NCI-H510A treated with DMSO at 0.1 percent for 48 hours (cell line): ENCODE data around the gene LANCL3.
A peak's percentile ranks its signal among the peaks of the same experiment; 100 is the strongest.

Source experiments
- DNase-seq: peaks from one replicate; lab custom pipeline; 2025; lab: John Stamatoyannopoulos, UW

LANCL3 gene

DNA sequence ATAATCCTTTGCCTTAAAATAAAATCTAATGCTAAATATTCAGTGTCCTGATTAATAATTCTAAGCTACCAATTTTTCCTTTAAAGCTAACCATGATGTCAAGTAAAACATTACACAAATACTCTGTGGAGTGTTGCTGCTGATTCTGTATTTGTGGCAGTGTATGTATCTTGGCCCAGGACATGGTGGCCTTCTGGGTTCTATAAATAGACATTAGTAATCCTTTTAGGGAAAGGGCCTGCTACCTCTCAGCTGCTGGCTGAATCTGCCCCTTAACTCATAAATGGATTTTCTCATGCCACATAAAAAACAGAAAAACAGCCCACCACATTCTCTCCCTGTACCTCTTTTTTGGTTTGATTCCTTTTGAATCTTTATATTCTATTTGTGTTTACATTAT lies 113.0 kb downstream of the LANCL3 start:
- no peak for DNase-seq

DNA sequence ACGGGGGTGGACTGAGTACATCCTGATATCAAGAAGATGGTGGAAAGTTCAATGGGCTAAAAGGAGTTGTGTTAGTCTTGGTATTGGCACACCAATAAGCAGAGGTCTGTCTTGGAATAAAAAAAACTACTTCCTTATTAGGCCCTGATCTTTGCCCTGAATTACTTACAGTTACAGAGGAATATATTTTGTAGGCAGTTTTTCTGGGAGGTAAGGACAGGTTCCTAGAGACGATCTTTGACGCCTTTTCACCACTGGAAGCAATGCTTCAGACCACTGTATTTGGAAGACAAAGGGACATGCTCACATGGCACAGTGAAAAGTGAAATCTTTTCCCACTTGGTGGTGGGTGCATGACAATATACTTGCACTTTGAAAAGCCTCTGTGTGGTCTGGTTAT lies 113.5 kb downstream of the LANCL3 start:
- no peak for DNase-seq

DNA sequence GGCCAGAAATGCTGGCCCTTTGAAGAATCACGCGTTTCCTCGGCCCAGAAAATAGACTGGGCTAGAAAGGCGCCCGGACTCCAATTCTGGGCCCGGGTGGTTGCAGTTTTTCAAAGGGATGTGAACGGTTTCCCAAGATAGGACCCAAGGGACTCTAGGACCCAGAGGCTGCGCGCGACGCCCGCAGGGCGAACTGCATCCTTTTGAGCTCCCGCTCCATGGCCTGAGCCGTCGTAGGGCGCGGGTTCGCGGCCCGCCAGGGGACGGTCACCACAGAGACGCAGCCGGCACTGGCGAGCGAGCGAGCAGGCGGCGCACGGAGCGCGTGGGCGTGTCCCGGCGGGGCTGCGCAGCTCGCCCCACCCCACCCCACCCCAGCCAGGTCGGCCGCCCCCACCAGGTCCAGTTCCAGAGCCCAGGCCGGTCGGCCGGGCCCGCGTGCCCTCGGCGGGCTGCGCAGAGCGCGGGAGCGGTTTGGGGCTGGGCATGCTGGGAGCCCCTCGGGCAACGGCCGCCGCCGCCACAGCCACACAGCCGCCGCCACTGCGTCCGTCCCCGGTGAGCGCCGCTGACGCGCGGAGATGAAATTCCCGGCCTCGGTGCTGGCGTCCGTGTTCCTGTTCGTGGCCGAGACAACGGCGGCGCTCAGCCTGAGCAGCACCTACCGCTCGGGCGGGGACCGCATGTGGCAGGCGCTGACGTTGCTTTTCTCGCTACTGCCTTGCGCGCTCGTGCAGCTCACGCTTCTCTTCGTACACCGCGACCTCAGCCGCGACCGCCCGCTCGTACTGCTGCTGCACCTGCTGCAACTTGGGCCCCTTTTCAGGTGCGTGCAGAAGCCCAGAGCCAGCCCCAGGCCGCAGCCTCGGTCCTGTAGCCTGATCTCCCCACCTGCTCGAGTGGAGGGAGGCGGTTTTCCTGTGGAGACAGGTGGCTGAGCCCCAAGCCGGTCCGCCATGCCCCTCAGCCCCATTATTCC lies 114.2 kb downstream of the LANCL3 start, which contains the start of gene XK:
XK (plus strand) TSS at position 411 of the 979 bp plus-strand sequence; CDS start at position 582, 171 bp downstream.
- DNase-seq: peak; percentile 46

DNA sequence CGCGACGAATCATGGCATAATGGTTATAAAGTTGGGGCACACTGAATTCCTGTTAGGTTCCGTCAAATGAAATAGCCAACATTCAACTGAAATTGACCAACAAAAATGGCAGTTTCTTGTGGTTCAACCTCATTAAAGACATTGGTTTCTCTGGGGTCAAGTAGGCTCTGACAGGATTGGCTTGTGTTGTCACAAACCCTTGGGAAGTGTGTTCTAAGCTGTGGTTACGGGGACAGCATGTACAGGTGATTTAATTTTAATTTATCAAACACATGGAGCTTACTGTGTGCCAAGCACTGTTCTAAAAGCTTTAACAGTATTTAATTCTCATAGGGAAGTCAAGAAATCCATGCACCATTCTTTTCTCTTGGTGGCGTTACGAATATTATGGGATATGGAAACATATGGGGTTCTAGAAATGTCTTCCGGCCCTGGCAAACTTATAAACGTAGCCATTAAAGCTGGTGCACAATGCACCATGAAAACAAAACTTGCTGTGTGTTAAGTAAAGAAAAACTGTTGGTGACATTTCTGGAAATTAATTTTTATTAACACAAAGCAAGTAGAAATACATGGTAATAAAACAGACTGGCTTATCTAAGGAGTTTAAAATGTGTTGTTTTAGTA lies 115.0 kb downstream of the LANCL3 start:
- peak; percentile 46 for DNase-seq

DNA sequence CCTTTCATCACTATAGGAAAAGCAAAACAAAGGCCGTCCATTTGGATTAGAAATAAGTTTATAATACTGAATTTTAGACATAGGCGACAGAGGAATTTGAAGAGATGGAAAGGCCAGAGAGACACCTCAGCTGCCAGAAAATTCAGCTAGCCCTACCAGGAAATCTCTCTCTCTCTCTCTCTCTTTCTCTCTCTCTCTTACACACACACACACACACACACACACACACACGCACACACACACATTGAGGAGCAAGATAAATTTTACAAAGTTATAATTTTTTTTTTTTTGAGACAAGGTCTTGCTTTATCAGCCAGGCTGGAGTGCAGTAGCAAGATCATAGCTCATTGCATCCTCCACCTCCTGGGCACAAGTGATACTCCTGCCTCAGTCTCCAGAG lies 115.5 kb downstream of the LANCL3 start:
- DNase-seq: no peak

DNA sequence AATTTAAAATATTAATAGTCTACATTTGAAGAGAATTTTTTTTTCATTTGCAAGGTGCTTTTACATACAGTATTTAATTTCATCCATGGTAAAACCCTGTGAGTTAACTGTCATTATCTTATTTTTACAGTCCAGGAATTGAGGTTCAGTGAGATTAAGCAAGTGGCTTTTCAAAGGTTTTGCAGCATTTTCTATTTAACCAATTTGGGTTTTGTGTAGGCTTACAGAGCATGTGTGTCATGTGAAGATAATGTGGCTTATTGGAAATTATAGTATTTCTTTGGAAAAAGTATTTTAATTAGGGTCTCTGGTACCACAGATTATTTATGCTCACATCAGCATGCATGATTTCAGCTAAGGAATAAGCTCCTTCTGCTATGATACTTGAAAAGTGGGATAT lies 118.7 kb downstream of the LANCL3 start:
- no peak for DNase-seq

DNA sequence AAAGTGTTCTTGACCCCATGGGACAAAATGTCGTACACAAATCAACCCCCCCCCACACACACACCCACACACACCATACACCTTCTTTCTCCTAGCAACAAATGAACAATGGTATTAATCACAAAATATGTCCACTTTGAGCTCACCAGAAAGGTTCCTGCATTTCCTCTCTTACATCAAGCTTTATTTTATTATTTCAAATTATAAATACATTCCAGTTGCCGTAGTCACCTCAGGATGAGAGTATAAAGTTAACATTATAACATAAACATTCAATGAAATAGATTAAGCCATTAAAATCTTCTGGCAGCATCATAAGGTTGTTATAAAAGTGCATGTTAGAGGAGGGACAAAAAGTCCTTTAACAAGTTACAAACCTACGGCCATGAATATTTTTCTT lies 121.5 kb downstream of the LANCL3 start:
- no peak for DNase-seq

DNA sequence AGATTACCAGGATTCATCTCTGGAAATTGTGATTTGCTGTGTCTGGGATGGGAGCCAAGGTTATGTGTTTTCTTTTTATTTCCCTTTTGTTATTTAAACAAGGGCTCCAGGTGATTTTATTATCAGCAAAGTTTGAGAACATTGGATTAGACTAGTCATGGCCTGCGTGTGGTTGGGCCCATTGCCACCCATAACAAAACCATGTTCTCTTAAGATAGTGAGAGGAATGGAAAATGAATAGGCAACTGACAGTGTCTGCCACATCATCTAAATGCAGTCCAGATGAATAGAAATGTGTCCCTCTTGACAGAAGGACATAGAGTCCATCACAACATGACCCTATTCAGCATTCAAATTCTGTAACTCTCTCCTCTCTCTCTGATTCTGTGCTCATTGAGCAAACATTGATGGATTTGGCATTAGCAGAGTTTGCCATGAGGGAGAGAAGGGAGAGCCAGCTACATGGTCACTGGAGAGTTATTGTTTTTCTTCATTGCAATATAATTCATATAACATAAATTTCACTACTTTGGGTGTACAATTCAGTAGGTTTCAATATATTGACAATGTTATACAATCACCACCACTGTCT lies 125.8 kb downstream of the LANCL3 start:
- no peak for DNase-seq

DNA sequence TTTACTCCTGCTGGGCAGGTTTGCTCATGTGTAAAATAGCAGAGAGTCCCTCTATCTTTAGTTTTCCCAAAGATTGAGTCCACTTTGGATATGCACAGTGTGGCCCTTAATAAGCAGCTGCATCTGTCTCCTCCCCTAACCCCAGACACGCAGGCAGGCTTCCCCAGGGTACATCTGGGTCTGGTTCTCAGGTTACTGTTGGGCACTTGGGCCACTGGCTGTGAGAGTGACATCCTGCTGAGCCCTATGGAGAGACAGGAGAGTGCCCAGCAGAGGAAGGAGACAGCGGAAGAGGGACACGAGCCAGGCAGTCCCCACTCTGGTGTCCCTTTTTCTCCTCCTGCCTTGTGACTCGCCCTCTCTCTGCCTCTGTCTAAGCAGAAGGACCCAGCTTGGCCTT lies 130.1 kb downstream of the LANCL3 start:
- DNase-seq: peak; percentile 70

DNA sequence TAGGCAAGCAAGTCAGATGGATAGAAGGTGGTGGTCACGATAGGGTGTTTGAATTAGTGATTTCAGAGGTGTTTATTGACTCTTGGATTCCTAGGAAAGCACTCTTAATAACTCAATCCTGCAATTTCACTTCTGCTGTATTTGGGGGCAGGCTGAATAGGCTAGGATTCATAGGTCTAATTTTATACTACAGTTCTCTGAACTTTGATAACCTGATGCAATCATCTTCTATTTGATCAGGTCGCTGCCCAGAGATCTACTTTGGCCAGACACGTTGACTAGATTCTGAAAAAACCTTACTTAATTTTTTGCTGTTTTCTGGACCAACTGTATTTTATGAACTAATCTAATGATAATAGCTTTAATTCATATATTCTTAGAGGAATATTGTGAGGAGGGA lies 140.5 kb downstream of the LANCL3 start:
- DNase-seq: no peak

DNA sequence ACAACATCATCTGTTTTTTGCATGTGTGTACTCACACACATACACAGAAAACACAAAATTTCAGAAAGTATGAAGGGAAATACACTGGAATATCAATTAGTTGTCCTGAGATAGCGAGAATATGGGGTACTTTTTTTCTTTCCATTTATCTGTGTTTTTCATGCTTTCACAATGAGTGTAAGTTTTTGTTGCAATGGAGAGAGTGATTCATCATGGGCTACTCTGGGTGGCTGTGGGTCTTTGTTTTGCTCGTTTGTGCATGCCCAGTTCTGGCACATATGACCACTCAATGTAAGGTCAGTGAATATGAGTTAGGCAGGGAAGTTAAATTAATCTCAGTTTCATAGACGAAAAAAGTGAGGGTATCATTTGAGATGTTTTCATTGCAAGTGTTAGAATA lies 141.0 kb downstream of the LANCL3 start:
- no peak for DNase-seq

DNA sequence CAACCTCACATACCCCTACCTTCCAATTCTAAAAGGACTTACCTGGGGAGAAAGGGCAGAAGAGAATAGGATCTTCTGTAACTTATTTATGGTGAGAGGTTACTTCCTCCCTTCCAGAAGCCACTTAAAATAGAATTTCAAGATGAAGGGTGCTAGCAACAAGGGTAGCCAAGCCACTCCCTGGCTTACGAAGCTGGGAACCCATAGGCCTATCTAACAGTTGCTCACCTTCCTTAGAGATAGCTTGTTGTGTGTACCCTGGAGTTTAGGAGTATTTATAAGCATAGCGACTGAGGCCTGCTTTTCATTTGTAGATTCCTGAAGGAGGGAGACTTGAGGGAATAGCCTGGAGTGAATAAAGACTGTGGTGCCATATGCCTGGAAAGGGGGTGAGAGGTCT lies 143.0 kb downstream of the LANCL3 start:
- DNase-seq: no peak

DNA sequence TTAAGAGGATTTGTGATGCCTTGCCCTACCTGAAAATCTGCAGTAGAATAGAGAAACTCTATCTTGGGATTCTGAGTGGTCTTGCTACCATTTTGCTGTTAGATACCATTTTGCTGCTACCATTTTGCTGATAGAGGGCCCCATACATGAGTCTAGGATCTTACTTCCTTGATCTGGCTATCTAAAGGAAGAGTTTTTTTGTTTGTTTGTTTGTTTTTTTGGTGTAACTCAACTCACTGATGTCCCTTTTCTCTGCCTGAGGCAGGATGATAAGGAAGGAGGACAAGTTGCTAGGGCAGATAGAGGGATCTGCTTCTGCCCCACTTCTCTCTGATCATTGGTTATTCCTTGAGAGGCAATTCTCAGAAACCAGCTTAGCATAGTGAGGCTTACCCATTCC lies 145.1 kb downstream of the LANCL3 start:
- DNase-seq: no peak

DNA sequence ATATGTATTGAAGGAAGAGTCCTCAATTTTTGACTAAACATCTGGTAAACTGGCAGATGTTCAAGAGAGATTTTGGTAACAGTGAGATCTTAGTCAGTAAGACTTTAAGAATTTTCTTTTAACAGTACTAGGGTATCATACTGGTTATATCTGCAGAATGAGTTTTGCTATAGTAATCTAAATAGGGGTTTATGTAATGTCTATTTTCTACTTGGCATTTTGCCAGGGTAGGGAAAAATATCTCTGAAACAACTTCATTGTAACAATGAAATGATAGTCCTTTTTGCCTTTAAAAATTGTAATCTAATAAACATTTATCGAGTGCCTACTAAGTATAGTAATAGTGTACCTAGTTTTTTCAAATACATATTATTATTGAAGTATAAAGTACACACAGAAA lies 146.2 kb downstream of the LANCL3 start:
- no peak for DNase-seq

DNA sequence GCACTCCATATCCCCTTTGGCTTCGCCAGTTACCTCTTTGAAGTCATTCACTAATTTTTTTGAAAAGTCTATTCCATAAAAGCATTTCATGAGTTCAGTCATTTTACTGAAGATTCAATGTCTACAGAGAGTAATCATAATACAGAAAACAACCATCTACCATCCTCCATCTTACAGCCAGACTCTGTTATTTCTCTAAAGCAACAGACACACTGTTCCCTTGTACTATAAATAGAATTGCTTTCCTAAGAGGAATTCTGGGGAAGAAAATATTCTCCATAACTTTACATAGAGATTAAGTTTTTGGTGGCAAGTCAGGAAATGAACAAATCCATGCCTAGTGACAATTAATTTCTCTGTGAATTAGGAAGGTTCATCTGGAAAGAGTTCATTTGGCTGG lies 151.1 kb downstream of the LANCL3 start:
- DNase-seq: no peak

DNA sequence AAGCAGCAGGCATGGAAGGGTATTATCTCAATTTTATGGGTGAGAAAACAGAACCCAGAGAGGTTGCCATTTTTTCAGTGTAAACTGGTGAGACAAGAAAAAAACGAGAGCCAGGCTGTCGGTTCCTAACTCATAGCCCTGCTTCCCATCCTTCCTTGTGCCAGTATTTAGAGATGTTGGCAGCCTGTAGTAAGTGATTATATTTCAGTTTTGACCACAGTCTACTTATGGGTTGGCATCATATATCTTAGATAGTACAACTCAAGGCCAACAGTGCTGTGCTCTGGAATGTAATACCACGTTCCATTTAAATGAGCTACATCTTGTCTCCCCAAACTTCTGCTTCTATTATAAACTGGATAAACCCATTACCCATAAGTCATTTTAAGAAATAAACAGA lies 154.9 kb downstream of the LANCL3 start:
- no peak for DNase-seq
